SK-N-SH (cell line): ENCODE measurements around the gene PIF1.
"Not testable (repeated sequence)": the region's sequence is repeated elsewhere in the genome, so short reads cannot be mapped to it uniquely, and the experiment has no call there.

ENCODE experiments used
- ELF1 ChIP-seq: IDR thresholded peaks from 2 replicates; pipeline ENCODE4 v1.4.0; 2012
- EP300 ChIP-seq, 2 experiments: IDR thresholded peaks; 2 replicates each; pipeline versions ENCODE4 v1.4.0 to v1.6.1; 2012; ENCODE audit warnings: borderline replicate concordance in 1 of 2, low read depth in 1 of 2, low read length in 1 of 2
- EZH2phosphoT487 ChIP-seq: fragments of 200-600 bp; sonication (generic); IDR thresholded peaks from 2 replicates; pipeline ENCODE4 v1.6.1; 2017; ENCODE audit warnings: low read depth, mixed run types, mild to moderate bottlenecking, antibody characterized with exemption, moderate library complexity, borderline replicate concordance
- JUND ChIP-seq: IDR thresholded peaks from 2 replicates; pipeline ENCODE4 v1.4.0; 2012
- POLR2AphosphoS5 ChIP-seq: IDR thresholded peaks from 2 replicates; pipeline ENCODE4 v1.6.1; 2012; ENCODE audit warnings: low read depth, low read length
- SIN3A ChIP-seq: IDR thresholded peaks from 2 replicates; pipeline ENCODE4 v1.6.1; 2012; ENCODE audit warnings: low read depth, mild to moderate bottlenecking, low read length, moderate library complexity, borderline replicate concordance
- TAF1 ChIP-seq: IDR thresholded peaks from 2 replicates; pipeline ENCODE4 v1.6.1; 2012; ENCODE audit warnings: low read depth, mild to moderate bottlenecking, low read length, moderate library complexity, borderline replicate concordance
- YY1 ChIP-seq: IDR thresholded peaks from 2 replicates; pipeline ENCODE4 v1.4.0; 2012; ENCODE audit warnings: low read depth, mild to moderate bottlenecking
- TF ChIP-seq, protein P1 (sequence below): fragments of 200-600 bp; sonication (generic); IDR thresholded peaks from 2 replicates; pipeline ENCODE4 v1.6.1; 2017; ENCODE audit warnings: antibody characterized with exemption, mild to moderate bottlenecking, moderate library complexity
- TF ChIP-seq, protein P2 (sequence below): IDR thresholded peaks from 2 replicates; pipeline ENCODE4 v1.4.0; 2012; ENCODE audit warnings: low read depth, borderline replicate concordance

DNA sequence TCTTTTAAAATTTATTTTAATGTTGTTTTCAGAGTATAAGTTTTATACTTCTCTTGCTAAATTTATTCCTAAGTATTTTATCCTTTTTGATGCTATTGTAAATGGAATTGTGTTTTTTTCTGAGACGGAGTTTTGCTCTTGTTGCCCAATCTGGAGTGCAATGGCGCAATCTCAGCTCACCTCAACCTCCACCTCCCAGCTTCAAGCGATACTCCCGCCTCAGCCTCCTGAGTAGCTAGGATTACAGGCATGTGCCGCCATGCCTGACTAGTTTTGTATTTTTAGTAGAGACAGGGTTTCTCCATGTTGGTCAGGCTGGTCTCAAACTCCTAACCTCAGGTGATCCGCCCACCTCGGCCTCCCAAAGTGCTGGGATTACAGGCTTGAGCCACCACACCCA is 30.1 kb downstream of the PIF1 start:
- not testable (repeated sequence) for TF ChIP-seq TAF1; YY1; EP300 (IDR thresholded peaks at IDR 0.05; ENCODE audit: borderline replicate concordance in 1 of 2, low read depth in 1 of 2, low read length in 1 of 2); ELF1; POLR2AphosphoS5; SIN3A; EZH2phosphoT487; JUND
- TF ChIP-seq, protein P1, sequence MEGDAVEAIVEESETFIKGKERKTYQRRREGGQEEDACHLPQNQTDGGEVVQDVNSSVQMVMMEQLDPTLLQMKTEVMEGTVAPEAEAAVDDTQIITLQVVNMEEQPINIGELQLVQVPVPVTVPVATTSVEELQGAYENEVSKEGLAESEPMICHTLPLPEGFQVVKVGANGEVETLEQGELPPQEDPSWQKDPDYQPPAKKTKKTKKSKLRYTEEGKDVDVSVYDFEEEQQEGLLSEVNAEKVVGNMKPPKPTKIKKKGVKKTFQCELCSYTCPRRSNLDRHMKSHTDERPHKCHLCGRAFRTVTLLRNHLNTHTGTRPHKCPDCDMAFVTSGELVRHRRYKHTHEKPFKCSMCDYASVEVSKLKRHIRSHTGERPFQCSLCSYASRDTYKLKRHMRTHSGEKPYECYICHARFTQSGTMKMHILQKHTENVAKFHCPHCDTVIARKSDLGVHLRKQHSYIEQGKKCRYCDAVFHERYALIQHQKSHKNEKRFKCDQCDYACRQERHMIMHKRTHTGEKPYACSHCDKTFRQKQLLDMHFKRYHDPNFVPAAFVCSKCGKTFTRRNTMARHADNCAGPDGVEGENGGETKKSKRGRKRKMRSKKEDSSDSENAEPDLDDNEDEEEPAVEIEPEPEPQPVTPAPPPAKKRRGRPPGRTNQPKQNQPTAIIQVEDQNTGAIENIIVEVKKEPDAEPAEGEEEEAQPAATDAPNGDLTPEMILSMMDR = not testable (repeated sequence)
- TF ChIP-seq, protein P2, sequence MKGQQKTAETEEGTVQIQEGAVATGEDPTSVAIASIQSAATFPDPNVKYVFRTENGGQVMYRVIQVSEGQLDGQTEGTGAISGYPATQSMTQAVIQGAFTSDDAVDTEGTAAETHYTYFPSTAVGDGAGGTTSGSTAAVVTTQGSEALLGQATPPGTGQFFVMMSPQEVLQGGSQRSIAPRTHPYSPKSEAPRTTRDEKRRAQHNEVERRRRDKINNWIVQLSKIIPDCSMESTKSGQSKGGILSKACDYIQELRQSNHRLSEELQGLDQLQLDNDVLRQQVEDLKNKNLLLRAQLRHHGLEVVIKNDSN = not testable (repeated sequence)
